ENCODE measurements around the gene GGT5.
"Not testable (repeated sequence)": the region's sequence is repeated elsewhere in the genome, so short reads cannot be mapped to it uniquely, and the experiment has no call there.

The GGT5 gene

DNA sequence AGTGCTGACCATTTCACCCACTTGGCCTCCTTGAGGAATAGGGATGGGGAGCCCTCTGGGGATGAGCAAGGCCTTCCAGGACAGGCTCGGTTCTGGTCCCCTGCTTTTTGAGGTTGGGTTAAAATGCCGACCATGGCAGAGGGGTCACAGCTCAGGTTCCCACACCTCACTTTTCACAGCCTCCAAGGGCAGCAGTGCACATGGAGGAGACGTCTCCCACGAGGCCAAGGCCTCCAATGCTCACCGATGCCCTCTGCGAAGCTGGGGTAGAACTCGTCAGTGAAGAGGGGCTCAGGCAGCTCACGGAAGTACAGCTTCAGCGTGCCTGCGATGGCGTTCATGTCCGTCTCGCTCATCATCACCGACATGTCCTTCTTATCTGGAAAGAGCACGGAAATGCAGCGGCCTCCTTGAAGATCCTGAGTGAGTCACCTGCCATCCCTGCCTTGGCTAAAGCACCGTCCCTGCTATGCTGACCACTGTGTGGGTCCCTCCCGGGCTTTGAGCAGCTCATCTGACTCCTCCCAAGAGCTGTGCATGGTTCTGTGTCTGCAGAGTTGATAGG, 17.4 kb upstream of the GGT5 start:
- DNase-seq (ENCODE audit: low read depth, low spot score) = not testable (repeated sequence)

DNA sequence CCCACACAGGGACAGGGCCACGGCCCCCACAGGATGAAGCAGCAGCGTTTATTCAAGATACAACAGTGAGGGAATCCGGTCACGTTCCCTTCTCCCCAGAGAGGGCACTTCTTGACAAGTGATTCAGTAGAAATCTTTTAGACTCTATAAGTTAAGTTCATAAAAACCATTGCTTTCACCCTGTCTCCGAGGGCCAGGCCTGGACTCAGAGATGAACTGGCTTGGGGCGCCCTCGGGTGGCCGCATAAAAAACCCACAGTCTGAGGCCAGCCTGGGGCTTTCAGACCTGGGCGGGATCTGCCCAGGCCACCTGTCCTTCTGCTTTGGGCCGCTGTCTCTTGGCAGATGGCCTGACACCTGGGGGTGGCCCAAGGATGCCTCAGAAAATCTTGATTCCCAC, 14.6 kb upstream of the GGT5 start:
- not testable (repeated sequence) for DNase-seq (ENCODE audit: low read depth, low spot score)

DNA sequence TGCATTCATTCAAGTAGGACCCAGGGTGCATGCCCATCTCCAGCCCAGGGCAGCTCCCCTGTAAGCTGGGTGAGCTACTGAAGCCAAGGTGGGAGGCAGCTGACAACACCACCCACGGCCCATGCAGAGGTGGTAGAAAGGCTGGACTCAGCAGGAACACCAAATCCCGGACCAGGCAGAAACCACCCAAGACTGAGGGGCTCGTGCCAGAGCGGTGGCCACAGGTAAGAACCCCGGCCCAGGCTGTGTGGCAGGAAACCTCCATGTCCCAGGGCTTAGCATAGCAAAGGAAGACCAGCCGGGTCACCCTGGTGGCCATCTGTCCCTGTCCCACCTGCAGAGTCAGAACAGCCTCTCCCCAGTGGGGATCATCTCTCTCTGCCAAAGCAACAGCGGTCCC, 11.9 kb upstream of the GGT5 start:
- not testable (repeated sequence) for DNase-seq (ENCODE audit: low read depth, low spot score)

DNA sequence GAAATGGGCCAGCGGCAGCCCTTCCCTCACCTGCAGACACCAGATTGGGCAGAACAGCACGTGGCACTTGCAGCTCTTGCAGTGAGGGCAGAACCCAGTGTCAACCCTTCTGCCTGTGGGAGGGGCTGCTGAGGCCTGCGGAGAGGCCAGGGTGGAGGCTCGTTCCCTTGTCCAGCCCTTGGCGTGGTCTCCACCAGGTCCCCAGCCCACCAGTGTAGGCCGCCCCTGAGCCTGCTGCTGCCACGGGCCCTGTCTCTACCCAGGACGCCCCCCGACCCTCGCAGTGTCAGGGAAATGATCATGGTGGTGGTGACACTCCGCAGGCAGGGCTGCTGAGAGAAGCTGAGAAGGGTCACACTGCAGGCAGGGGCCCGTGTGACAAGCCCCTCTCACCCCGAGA, 11.3 kb upstream of the GGT5 start:
- not testable (repeated sequence) for DNase-seq (ENCODE audit: low read depth, low spot score)

DNA sequence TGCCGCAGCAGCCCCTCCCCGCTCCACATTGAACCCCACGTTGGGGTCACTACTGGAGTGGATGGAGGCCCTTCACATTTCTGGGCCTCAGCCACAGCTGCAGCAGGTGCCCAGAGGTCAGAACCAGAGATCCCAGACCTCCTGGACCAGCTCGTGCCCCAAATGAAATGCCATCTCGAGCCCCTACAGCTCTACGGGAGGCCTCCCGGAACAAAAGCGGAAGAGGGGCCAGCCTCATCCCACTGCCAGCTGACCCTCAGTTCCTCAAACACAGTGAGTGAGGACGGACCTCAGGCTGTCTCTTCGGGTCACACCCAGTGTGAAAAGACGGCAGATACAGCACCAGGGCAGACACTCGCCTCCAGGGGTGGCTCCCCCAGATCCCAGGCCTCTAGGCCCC, 8.2 kb upstream of the GGT5 start:
- not testable (repeated sequence) for DNase-seq (ENCODE audit: low read depth, low spot score)

DNA sequence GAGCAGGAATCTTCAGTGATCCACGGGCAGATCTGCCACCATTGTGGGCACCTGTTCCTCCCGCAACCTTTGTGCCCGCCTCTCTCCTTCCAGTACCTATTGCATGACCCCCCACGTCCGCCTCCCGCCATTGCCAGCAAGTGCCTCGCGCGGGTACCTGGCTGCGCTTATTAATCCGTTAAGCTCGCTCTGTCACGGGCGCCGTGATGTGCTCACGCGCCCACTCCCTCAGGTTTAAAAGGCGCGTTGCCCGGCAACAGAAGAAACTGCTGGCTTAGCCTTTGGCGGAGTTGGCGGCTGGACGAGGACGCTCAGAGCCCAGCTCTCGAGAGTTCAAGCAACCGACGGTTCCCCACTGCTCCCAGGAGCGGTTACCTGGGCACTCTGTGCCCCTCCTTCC, 6.4 kb upstream of the GGT5 start:
- DNase-seq (ENCODE audit: low read depth, low spot score) = not testable (repeated sequence)

DNA sequence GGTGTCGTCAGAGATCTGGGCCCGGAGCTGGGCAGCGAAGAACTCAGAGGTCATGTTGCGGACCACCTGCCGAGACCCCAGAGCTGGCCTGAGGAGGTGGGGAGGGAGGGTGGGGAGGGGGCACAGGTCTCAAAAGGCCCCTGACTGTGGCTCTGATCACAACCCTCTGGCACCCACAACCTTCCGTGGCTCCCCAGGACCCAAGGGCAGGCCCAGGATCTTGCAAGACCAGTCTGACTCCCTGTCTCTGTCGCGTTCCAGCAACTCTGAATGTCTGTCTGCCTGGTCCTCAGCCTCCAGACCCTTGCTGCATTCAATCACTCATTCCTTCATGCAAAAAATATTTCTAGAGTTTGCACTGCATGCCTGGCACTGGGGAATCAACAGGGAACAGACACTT, 4.5 kb upstream of the GGT5 start:
- not testable (repeated sequence) for DNase-seq (ENCODE audit: low read depth, low spot score)

DNA sequence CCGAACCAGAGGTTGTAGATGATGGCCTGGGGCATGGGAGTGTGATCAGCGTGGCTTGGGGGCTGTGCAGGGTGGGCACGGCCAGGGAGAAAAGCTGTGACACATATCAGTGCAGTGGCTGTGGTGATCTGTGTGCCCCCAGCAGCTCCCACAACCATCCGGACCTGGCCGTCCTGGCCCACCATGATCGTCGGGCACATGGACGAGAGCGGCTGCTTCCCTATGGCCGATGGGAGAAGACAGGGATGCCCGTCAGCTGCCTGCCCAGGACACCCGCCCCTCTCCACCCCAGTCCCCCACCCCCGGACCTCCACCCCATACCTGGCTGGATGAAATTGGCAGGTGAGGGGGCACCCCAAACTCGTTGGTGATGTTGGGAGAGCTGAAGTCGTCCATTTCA, 3.7 kb upstream of the GGT5 start:
- not testable (repeated sequence) for DNase-seq (ENCODE audit: low read depth, low spot score)

DNA sequence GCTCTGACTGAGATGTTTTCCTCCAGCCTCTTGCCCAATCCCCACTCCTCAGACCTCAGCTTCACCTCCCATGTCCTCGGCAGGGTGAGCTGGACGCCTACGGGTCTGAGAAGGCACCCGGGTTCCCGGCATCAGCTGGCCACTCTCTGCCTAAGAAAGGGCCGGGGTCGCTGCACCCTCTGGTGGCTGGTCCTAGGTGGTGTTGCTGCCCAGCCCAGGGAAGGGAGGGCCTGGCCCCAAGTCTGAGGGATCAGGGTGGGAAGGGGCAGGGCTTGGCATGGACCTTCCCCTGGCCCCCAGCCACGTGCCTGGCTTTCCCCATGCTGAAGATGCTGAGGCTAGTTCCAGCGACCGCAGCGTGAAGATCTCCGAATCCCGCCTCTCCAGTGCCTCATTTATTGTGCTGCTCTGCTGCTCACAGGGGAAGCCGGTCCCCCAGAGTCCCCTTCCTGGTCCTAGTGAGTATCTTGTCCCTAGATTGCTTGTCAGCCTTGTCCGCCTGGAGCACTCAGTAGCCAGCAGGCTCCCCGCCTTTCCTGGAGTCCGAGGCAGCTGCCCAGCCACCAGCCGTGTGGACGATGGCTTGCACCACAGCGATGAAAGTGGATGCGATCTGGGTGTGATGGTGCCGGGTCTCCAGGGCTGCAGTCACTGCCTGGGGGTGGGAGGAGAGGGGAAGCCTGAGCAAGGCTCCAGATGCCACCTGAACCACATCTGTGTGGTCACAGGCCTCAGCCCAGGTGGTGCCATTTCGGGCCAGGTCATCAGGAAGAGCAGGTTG, 2.9 kb upstream of the GGT5 start:
- DNase-seq (ENCODE audit: low read depth, low spot score) = no peak

DNA sequence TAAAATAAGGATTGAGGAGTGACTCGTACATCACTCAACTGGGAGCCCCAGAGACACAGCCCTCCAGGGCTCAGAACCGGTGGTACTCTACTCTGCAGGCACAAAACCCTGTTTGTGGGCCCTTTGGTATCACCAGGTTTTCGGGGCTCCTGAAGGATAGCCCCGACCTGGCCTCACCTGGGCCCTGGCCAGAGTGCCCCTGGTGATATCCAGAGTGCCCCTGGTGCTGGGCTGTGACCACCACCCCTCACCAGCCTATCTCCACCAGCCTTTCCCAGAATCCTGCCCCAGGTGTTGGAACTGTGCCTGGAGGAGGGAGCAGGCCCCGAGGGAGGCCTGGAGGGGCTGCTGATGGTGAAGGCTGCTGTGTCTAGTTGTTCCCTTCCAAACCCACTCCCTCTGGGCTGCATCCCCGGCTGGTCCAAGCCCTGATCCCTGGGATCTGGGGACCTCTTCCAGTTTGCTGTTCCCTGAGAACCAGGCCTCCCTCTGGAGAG, 2.2 kb upstream of the GGT5 start:
- DNase-seq (ENCODE audit: low read depth, low spot score) = no peak

DNA sequence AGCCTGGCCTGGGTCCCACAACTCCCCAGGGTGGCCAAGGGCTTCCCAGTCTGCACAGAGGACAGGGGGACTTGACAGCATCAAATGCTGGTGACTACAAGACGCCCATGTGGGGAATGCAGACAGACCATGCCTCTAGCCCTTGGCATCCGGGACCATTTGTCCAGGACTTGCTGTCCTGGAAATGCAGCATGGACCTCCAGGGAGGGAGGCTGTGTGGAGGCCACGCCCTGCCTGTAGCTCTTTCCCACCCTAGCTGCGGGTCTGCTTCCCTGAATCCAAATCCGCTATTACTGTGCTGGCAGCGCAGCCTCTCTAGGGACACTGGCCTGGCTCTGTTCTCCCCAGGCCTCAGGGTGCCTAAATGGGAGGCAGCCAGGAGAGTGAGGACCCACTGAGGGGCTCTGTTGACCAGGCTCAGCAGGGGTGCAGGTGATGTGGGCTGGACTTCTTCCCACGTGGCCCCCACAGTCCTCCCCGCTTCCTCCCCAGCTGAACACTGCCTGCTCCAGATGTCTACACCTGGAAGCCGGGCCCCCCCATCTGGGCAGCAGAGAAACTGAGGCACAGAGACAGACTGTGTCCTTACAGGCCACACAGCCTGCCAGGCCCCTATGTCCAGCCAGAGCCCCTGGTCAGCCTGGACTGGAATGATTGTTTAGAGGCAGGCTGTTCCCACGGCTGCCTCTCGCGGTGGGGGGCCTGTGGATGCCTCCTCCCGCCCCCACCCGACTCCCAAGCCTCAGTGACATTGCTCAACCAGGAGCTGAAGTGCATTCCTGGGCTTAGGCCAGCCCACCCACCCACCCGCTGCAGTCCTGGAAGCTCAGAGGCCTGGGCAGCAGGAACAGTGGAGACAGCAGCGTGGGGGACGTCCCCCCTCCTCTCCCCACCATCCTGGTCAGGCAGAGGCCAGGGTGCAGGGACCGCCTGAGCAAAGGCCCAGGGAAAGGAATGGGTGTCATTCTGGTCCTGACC, 991 bp upstream of the GGT5 start:
- DNase-seq (ENCODE audit: low read depth, low spot score) = not testable (repeated sequence)

DNA sequence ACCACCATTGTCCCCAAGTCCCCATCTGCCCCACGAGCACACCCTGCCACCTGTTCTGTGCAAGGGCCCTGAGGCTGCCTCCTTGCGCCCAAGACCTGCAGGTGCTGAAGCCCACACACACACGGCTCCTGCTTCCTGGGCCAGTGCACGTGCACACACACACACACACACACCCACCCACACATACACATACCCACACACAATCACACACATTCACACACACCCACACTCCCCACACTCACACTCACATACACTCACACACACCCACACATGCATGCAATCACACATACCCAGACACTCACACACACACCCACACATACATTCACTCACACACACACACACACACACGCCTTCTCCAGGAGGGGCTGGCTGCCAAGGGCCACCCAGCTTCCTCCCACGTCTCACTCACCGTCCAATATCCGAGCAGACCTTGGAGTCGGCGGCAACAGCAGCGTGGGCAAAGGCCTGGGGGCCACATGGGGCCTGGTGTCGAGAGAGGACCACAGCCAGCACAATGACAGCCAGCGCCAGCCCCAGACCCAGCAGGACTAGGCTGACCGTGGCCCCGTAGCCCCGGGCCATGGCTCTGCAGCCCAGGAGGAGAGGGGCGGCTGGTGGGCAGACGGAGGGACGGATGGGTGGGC, 616 bp downstream of the GGT5 start:
- no peak for DNase-seq (ENCODE audit: low read depth, low spot score)

DNA sequence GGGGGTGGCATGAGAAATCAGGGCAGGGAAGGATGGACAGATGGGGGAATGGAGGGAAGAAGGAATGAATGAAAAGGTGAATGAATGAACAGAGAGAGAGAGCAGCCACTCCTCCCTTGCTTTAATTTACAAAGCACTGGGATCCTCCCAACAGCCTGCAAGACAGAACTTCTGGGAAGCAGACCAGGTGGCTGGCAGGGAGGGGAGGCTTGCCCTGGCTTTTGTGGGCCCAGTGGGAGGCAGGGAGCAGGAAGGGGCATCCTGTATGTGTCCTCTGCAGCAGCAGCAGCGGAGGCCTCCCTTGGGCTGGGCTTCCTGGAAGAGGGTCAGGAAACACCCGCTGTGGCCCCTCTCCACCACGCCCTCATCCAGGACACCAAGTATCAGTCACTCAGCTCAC, 1.5 kb downstream of the GGT5 start:
- DNase-seq (ENCODE audit: low read depth, low spot score) = not testable (repeated sequence)

DNA sequence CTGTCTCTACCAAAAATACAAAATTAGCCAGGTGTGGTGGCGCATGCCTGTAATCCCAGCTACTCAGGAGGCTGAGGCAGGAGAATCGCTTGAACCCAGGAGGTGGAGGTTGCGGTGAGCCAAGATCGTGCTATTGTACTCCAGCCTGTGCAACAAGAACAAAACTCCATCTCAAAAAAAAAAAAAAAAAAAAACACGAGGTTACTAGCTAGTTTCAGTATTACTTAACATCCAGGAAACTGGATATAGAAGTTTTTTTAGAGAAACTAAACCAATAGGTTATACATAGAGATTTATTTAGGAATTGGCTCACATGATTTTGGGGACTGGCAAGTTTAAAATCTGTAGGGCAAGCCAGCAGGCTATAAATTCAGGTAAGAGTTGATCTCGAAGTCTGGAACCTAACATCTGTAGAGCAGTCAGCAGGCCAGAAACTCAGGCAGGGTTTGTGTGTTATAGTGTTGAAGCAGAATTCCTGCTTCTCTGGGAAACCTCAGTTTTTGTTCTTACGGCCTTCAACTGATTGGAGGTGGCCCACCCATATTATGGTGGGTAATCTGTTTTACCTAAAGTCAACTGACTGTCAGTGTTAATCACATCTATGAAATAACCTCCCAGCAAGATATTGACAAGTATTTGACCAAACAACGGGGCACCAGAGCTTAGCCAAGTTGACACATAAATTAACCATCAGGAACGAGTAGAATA, 3.7 kb downstream of the GGT5 start:
- not testable (repeated sequence) for DNase-seq (ENCODE audit: low read depth, low spot score)

DNA sequence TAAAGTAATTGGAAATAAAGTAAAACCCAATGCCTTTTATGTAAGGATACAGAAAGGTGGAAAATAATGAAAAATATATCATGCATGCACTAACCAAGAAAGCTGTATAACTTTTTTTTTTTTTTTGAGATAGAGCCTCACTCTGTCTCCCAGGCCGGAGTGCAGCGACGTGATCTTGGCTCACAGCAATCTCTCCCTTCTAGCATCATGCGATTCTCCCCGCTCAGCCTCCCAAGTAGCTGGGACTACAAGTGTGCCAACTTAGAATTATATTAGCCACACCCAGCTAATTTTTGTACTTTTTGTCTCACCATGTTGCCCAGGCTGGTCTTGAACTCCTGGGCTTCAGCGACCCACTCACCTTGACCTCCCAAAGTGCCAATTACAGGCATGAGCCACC, 4.5 kb downstream of the GGT5 start:
- no peak for DNase-seq (ENCODE audit: low read depth, low spot score)

DNA sequence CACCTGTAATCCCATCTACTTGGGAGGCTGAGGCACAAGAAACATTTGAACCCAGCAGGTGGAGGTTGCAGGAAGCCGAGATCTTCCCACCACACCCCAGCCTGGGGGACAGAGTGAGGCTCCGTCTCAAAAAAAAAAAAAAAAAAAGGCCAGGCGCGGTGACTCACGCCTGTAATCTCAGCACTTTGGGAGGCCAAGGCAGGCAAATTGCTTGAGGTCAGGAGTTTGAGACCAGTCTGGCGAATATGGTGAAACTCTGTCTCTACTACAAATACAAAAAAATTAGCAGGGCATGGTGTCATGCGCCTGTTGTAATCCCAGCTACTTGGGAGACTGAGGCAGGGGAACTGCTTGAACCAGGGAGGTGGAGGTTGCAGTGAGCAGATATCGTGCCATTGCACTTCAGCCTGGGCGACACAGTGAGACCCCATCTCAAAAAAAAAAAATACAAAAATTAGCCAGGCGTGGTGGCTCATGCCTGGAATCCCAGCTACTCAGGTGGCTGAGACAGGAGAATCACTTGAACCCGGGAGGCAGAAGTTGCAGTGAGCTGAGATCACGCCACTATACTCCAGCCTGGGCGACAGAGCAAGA, 6.7 kb downstream of the GGT5 start:
- DNase-seq (ENCODE audit: low read depth, low spot score) = not testable (repeated sequence)

DNA sequence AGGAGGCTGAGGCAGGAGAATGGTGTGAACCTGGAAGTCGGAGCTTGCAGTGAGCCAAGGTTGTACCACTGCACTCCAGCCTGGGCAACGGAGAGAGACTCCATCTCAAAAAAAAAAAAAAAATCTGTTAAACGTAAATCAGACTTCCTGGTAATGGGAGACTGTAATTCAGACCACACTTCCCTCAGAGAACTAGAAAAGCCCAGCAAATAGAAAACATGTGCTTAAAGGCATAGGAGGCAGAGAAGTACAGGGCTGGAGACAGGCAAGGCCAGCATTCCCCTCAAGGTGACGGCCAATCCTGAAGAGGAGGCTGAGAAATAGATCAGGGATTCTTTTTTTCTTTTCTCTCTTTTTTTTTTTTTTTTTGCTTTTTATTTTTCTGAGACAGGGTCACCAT, 8.2 kb downstream of the GGT5 start:
- DNase-seq (ENCODE audit: low read depth, low spot score) = no peak

DNA sequence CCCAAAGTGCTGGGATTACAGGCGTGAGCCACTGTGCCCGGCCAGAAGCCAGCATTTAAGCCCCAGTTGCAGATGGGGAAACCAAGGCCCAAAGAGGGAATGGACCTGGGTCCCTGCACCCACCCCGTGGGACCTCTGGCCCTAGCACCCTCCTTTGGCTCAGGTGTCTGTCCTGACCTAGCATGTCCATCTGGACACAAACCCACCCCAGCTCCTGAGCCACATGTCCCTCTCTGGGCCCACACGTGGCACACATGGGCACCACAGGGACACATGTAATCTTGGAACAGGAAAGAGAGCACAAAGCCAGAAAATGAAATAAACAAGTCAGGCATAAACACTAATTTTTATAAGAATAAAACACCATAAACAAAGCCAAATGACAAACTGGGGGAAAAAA, 9.6 kb downstream of the GGT5 start:
- DNase-seq (ENCODE audit: low read depth, low spot score) = no peak

DNA sequence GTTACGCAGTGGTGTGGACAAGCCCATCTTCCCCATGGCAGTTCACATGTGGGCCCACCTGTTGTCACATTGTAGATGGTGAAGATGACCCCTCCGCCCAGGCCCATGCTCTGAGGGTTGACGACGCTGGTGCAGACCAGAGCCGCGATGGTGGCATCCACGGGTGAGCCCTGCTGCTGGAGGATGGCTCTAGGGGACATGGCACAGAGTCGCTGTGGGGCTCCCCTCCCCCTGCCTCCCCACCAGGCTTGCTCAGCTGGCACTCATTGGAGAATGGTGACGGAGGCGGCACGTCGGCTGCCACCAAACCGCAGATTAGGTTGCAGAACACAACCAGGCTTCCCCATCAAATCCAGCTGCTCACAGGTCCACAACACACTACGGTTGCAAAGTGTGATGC, 11.1 kb downstream of the GGT5 start:
- no peak for DNase-seq (ENCODE audit: low read depth, low spot score)

DNA sequence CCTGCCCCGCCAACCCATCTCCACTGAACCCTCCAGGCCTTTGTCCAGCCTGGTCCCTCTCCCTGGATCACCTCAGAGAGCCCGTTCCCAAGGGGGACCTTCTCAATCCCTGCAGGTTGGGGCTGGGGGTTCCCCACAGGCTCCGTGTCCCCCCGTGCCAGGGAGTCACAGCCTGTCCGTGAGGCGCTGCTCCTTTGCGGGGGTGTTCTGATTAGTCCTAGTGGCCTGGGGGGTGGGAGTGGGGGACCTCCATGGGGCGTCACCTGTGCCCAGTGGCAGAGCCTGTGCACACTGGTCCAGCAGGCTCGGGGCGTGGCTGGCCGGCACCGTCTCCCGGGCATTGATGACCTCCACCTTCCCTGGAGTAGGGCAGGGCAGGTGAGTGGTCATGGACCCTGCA, 11.6 kb downstream of the GGT5 start:
- DNase-seq (ENCODE audit: low read depth, low spot score) = no peak

DNA sequence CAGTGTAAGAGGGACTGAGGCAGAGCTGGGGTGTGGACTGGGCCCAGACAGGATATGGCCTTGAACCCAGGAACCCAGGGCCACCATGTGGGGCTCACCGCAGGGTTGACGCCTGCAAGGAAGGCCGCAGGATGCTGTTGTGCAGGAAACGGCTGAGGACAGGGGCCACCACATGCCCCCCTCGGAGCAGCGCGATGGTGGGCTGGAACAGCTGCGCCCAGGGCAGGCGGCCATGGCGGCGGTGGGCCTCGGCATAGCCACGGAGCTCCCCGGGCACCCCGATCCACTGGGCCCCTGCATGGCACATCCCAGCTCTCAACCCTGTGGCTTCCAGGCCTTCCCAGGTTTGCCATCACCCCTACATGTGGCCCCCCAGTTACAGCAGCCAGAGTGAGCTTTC, 12.2 kb downstream of the GGT5 start:
- no peak for DNase-seq (ENCODE audit: low read depth, low spot score)
